GM12878 (cell line): Measurements from ENCODE around the gene FAM163A. TPM values are rescaled to one million over a fixed set of nuclear protein-coding genes. Genes with fewer than 3 reads are reported as not detected.

Source experiments
- ATAC-seq: fragments of 200-7000 bp; cut with Tn5 transposase; 3 replicates; pipeline ENCODE4 v1.9.1; 2020; ENCODE audit warnings: mild to moderate bottlenecking, moderate library complexity
- BruUV-seq: library from RNA; stranded (reverse); fragments of 400-500 nt; replicated peaks from 2 replicates; lab custom pipeline; 2021; lab: Mats Ljungman, UMichigan
- CTCF ChIA-PET: fragments of 300-600 bp; sonication (Branson Sonifier 250); formaldehyde crosslinking; extraction: SDS; loops from one replicate; lab custom pipeline; 2021; ENCODE audit warnings: inconsistent platforms; lab: Yijun Ruan, JAX
- POLR2A ChIA-PET: fragments of 350-600 bp; formaldehyde crosslinking; extraction: SDS; loops from one replicate; lab custom pipeline; 2021; ENCODE audit warnings: inconsistent platforms; lab: Charles Lee
- RAD21 ChIA-PET: fragments of 300-600 bp; sonication (Branson Sonifier 250); formaldehyde crosslinking; loops from one replicate; lab custom pipeline; 2023; ENCODE audit warnings: antibody characterized with exemption; ENCODE audit not compliant: unreplicated experiment; lab: Charles Lee
- SMC1A ChIA-PET: fragments of 300-600 bp; sonication (Branson Sonifier 250); formaldehyde crosslinking; loops from one replicate; lab custom pipeline; 2023; ENCODE audit not compliant: unreplicated experiment, uncharacterized antibody; lab: Charles Lee
- DNase-seq: peaks from one replicate; pipeline ENCODE4 v3.0.0-alpha.2; 2011; ENCODE audit warnings: low read depth, low spot score
- FAIRE-seq: peaks from 3 replicates; lab custom pipeline; 2011; peaks lifted over from hg19 to GRCh38; lab: Jason Lieb, UNC
- H2AFZ ChIP-seq: 2 replicates; pipeline ENCODE4 v1.6.0; 2011; ENCODE audit warnings: low read depth, low read length, control low read depth; ENCODE audit not compliant: control insufficient read depth
- H3K27ac ChIP-seq: 2 replicates; pipeline ENCODE4 v1.5.1; 2011; ENCODE audit warnings: control low read depth; ENCODE audit not compliant: control insufficient read depth, insufficient read depth
- H3K27me3 ChIP-seq, 2 experiments: replicated peaks in 1 of 2; 2 replicates each; pipeline versions ENCODE4 v1.6.0 to v1.6.1; 2011; ENCODE audit warnings: low read length in 1 of 2; ENCODE audit not compliant: control insufficient read depth in 2 of 2, insufficient read depth in 2 of 2
- H3K36me3 ChIP-seq, 2 experiments: 2 replicates each; pipeline ENCODE4 v1.5.1; 2011; ENCODE audit warnings: low read length in 1 of 2; ENCODE audit not compliant: control insufficient read depth in 2 of 2, insufficient read depth in 2 of 2
- H3K4me1 ChIP-seq: 2 replicates; pipeline ENCODE4 v1.6.1; 2011; ENCODE audit warnings: mild to moderate bottlenecking, low read length, moderate library complexity, mixed read lengths; ENCODE audit not compliant: control insufficient read depth, insufficient read depth
- H3K4me2 ChIP-seq: 2 replicates; pipeline ENCODE4 v1.6.0; 2011; ENCODE audit warnings: control low read depth; ENCODE audit not compliant: control insufficient read depth, insufficient read depth
- H3K4me3 ChIP-seq: fragments of 200-600 bp; sonication (generic); 2 replicates; pipeline ENCODE4 v1.5.1; 2016
- H3K79me2 ChIP-seq: 2 replicates; pipeline ENCODE4 v1.6.0; 2011; ENCODE audit warnings: low read length; ENCODE audit not compliant: control insufficient read depth, insufficient read depth
- H3K9ac ChIP-seq: 2 replicates; pipeline ENCODE4 v1.8.0; 2011; ENCODE audit warnings: low read length, control low read depth, mixed read lengths; ENCODE audit not compliant: control insufficient read depth, insufficient read depth
- H3K9me3 ChIP-seq: replicated peaks from 3 replicates; pipeline ENCODE4 v1.5.1; 2011; ENCODE audit warnings: mild to moderate bottlenecking, low read length; ENCODE audit not compliant: control insufficient read depth, insufficient read depth
- H4K20me1 ChIP-seq: 2 replicates; pipeline ENCODE4 v1.6.0; 2011; ENCODE audit not compliant: control insufficient read depth, insufficient read depth
- CREB1 ChIP-seq: IDR thresholded peaks from 2 replicates; pipeline ENCODE4 v1.6.1; 2012; ENCODE audit warnings: low read depth, mild to moderate bottlenecking, inconsistent platforms
- HDGF ChIP-seq: fragments of 450-650 bp; IDR thresholded peaks from 2 replicates; pipeline ENCODE4 v1.6.1; 2016; ENCODE audit warnings: antibody characterized with exemption
- KLF5 ChIP-seq: fragments of 450-650 bp; IDR thresholded peaks from 2 replicates; pipeline ENCODE4 v1.6.1; 2014; ENCODE audit warnings: mild to moderate bottlenecking; ENCODE audit not compliant: partially characterized antibody
- NR2F1 ChIP-seq: fragments of 450-650 bp; conservative IDR thresholded peaks from 2 replicates; pipeline ENCODE4 v1.6.1; 2017; ENCODE audit warnings: mild to moderate bottlenecking
- SMC3 ChIP-seq: IDR thresholded peaks from 2 replicates; pipeline ENCODE4 v1.6.1; 2011; ENCODE audit warnings: low read length, improper control_type of control experiment, borderline replicate concordance
- YBX1 ChIP-seq: fragments of 450-650 bp; IDR thresholded peaks from 2 replicates; pipeline ENCODE4 v1.6.1; 2016; ENCODE audit warnings: antibody characterized with exemption
- ZBTB4 ChIP-seq: fragments of 450-650 bp; formaldehyde crosslinking; IDR thresholded peaks from 2 replicates; pipeline ENCODE4 v1.4.0; 2022; ENCODE audit warnings: mild to moderate bottlenecking, moderate library complexity
- ZNF217 ChIP-seq: fragments of 450-650 bp; IDR thresholded peaks from 2 replicates; pipeline ENCODE4 v1.6.1; 2017; ENCODE audit warnings: antibody characterized with exemption, mild to moderate bottlenecking
- ZNF687 ChIP-seq: fragments of 450-650 bp; IDR thresholded peaks from 2 replicates; pipeline ENCODE4 v1.6.1; 2017; ENCODE audit warnings: mild to moderate bottlenecking, moderate library complexity
- WGBS: methylation state at CpG from one replicate; pipeline ENCODE4 v1.1.6; 2016; ENCODE audit warnings: low lambda C conversion rate; ENCODE audit not compliant: insufficient replicate concordance, insufficient coverage; ENCODE audit errors: missing lambda C conversion rate; 5-methylcytosine and 5-hydroxymethylcytosine counted together
- in situ Hi-C: fragments of 300-500 bp; cut with MboI; formaldehyde crosslinking; loops from 9 replicates; pipeline ENCODE4 v1.14.3; 2018; ENCODE audit warnings: mixed read lengths
- intact Hi-C: fragments of 100-400 bp; cut with micrococcal nuclease; formaldehyde crosslinking; loops from one replicate; pipeline ENCODE4 v1.14.2; 2022; ENCODE audit not compliant: unreplicated experiment
- polyA plus RNA-seq, 11 experiments: library from polyadenylated mRNA; depleted of rRNA in 4 of 11; unstranded in 6 of 11; stranded (reverse) in 5 of 11; fragments of >200 nt; fragmentation: Nextera tagmentation in 4 of 11; fragmentation: Illumina TruSeq in 1 of 11; extraction: Ambion mirVana in 4 of 11; extraction: Trizol in 1 of 11; gene quantifications; 1 replicate in 1 of 11; 2 replicates in 10 of 11; pipeline versions ENCODE4 v1.2.1 to v1.2.3, GENCODE V29; 2011 to 2016; ENCODE audit warnings: inconsistent platforms in 2 of 11, missing spikeins in 2 of 11, low read depth in 1 of 11
- total RNA-seq, 4 experiments: library from RNA; depleted of rRNA in 3 of 4; stranded (reverse); fragments of >200 nt in 3 of 4; fragmentation: Illumina TruSeq in 1 of 4; extraction: Trizol in 1 of 4; gene quantifications; 2 replicates each; pipeline versions ENCODE4 v1.2.1 to v1.2.3, GENCODE V29; 2013 to 2021

The FAM163A gene
- total and polyA plus RNA-seq, 10 of the 15 experiments (the other 5 are each of a cell fraction or from before 2014, with no cell fraction given), result not detected

- Histone ChIP-seq H3K27ac (no peak overlapping the region), H3K9me3 (no peaks in the 10 kb centered on the region), H3K27me3 (peaks cover 6% of the 10 kb centered on the region in 2 experiments; a peak in 3 of 4 replicates), H3K9ac (no peak overlapping the region), H3K4me1 (no peaks in the 10 kb centered on the region), H3K4me3 (no peak overlapping the region), H2AFZ (no peak overlapping the region), H3K36me3 (no peaks in the 10 kb centered on the region), H3K4me2 (no peak overlapping the region), H4K20me1 (no peaks in the 10 kb centered on the region), H3K79me2 (no peaks in the 10 kb centered on the region)
- FAIRE-seq (no peak), DNase-seq (no peak), ATAC-seq (no peak)
- TF ChIP-seq CREB1, result no peak
- no peak for TF ChIP-seq KLF5
- no peak for TF ChIP-seq NR2F1
- TF ChIP-seq ZNF217, result no peak
- TF ChIP-seq HDGF, result no peak
- 30% methylated on average over 71 of the region's 85 CpGs for WGBS
- ChIA-PET CTCF (no interaction called here), RAD21 (no interaction called here), POLR2A (no interaction called here), SMC1A (no interaction called here)
- no TSS peak for BruUV-seq
- intact Hi-C loops (no loop called here), in situ Hi-C loops (no loop called here)
Observed at GRCh38 chr1:179743679-179744400, 749 bp downstream of the FAM163A start.

GRCh38 chr1:179744401-179745130, 1.5 kb downstream of the FAM163A start:
- BruUV-seq, result no TSS peak
- intact Hi-C loops (no loop called here), in situ Hi-C loops (no loop called here)
- ATAC-seq (no peak), DNase-seq (no peak), FAIRE-seq (no peak)
- Histone ChIP-seq H3K27ac (no peak overlapping the region), H3K4me1 (no peaks in the 10 kb centered on the region), H3K9ac (no peak overlapping the region), H3K4me3 (no peak overlapping the region), H4K20me1 (no peaks in the 10 kb centered on the region), H2AFZ (no peak overlapping the region), H3K79me2 (no peaks in the 10 kb centered on the region), H3K4me2 (no peak overlapping the region), H3K27me3 (peaks cover 6% of the 10 kb centered on the region in 2 experiments; a peak in 3 of 4 replicates), H3K9me3 (no peaks in the 10 kb centered on the region), H3K36me3 (no peaks in the 10 kb centered on the region)
- CTCF ChIA-PET, result no interaction called here
- RAD21 ChIA-PET, result no interaction called here
- POLR2A ChIA-PET, result no interaction called here
- 40% methylated on average over 34 of the region's 37 CpGs for WGBS
- SMC1A ChIA-PET, result interaction anchor here (1.3 kb wide), 1 partner anchor 9 kb away, joined by 3 read pairs; no protein-coding TSS in a partner anchor
- TF ChIP-seq ZNF687 (no peak), SMC3 (no peak), YBX1 (no peak), ZBTB4 (CRISPR knock-in tag) (no peak)
